ENCODE data around the gene TICRR. TPM values are rescaled to one million over a fixed set of nuclear protein-coding genes. Genes with fewer than 3 reads are reported as not detected.

TICRR gene
- total and polyA plus RNA-seq, 2 of the 4 experiments (the other 2 are of a cell fraction), result 3.0 to 4.2 TPM

- Histone ChIP-seq H3K27ac (ENCODE audit: insufficient read depth, low read length) (no peak overlapping the region), H4K8ac (ENCODE audit: low read depth in 2 of 2, low read length in 2 of 2) (no peak overlapping the region), H3K4me3 (ENCODE audit: insufficient read depth, low read depth, low read length) (no peak overlapping the region), H2BK20ac (ENCODE audit: low read depth, low read length) (no peak overlapping the region), H2AFZ (replicated peaks; ENCODE audit: low read length, poor library complexity) (no peak overlapping the region), H2AK9ac (replicated peaks; ENCODE audit: low read depth, low read length, poor library complexity) (no peak overlapping the region), H2BK15ac (ENCODE audit: low read depth, low read length) (no peak overlapping the region), H3K4me1 (ENCODE audit: control insufficient read depth, insufficient read depth, low read length) (no peaks in the 10 kb centered on the region), H4K20me1 (ENCODE audit: insufficient read depth, low read length) (no peaks in the 10 kb centered on the region; the same call in 1 of the 2 replicates), H3K36me3 (ENCODE audit: control insufficient read depth, insufficient read depth, low read length) (peaks cover 56% of the 10 kb centered on the region), H3K56ac (ENCODE audit: extremely low read depth, insufficient read depth, low read length) (no peak overlapping the region), H2BK5ac (ENCODE audit: low read depth, low read length, poor library complexity, severe bottlenecking) (no peak overlapping the region), H3K18ac (ENCODE audit: low read depth, low read length) (no peak overlapping the region), H3K9me3 (ENCODE audit: control insufficient read depth, insufficient read depth, low read length) (no peaks in the 10 kb centered on the region), H3K4me2 (ENCODE audit: low read depth, low read length) (no peak overlapping the region), H3K9me1 (ENCODE audit: insufficient read depth, low read length) (no peaks in the 10 kb centered on the region), H3K14ac (replicated peaks; ENCODE audit: low read depth, low read length) (no peak overlapping the region), H3K79me1 (ENCODE audit: low read depth in 1 of 2, low read length in 2 of 2) (peaks cover 0 to 3% of the 10 kb centered on the region in 2 experiments; a peak in 1 of 4 replicates), H3K9ac (ENCODE audit: low read depth, low read length) (no peak overlapping the region), H4K5ac (ENCODE audit: low read depth, low read length) (no peak overlapping the region), H2BK120ac (ENCODE audit: low read depth, low read length) (no peak overlapping the region), H2AK5ac (ENCODE audit: low read depth, low read length) (no peak overlapping the region), H3K23ac (ENCODE audit: low read depth, low read length) (no peak overlapping the region), H4K91ac (ENCODE audit: insufficient read depth, low read depth, low read length) (no peak overlapping the region), H3K4ac (ENCODE audit: low read depth, low read length) (no peak overlapping the region), H3K27me3 (ENCODE audit: control insufficient read depth, insufficient read depth, low read length) (no peaks in the 10 kb centered on the region)
- POLR2A ChIA-PET (ENCODE audit: unreplicated experiment), result no interaction called here
- TF ChIP-seq RAD21 (IDR thresholded peaks at IDR 0.05; ENCODE audit: low read length) (no peak), RFX5 (IDR thresholded peaks at IDR 0.05; ENCODE audit: low read depth, low read length) (no peak), ELK1 (IDR thresholded peaks at IDR 0.05; ENCODE audit: borderline replicate concordance, low read depth, low read length) (no peak), MAZ (IDR thresholded peaks at IDR 0.05; ENCODE audit: borderline replicate concordance, low read depth, low read length) (no peak), FOS (IDR thresholded peaks at IDR 0.05; ENCODE audit: low read depth, low read length) (no peak), RCOR1 (IDR thresholded peaks at IDR 0.05; ENCODE audit: insufficient replicate concordance, low read length) (no peak), USF2 (IDR thresholded peaks at IDR 0.05; ENCODE audit: low read depth, low read length) (no peak), SMC3 (IDR thresholded peaks at IDR 0.05; ENCODE audit: low read depth, low read length) (no peak), CTCF (conservative IDR thresholded peaks at IDR 0.05; ENCODE audit: low read depth, low read length) (no peak), POLR2A (IDR thresholded peaks at IDR 0.05; ENCODE audit: low read depth, low read length) (no peak)
- intact Hi-C loops (cut with micrococcal nuclease) (no loop called here), in situ Hi-C loops (cut with MboI; ENCODE audit: low sequenced_read_pairs) (no loop called here), dilution Hi-C loops (cut with HindIII; ENCODE audit: low sequenced_read_pairs, unreplicated experiment) (no loop called here)
- no TSS peak for BruUV-seq (replicated peaks)
- ATAC-seq (ENCODE audit: low read depth), result no peak
- CTCF ChIA-PET, result no interaction called here
- DNase-seq, result no peak
- 100% methylated on average over 7 of the region's 18 CpGs; no CpG with 5 or more reads in 1 of the 2 experiments for WGBS, 2 experiments (ENCODE audit: extremely low coverage in 2 of 2, insufficient read length in 1 of 2)
Observed at GRCh38 chr15:89632563-89633430, 57.5 kb downstream of the TICRR start.
